Esophagus muscularis mucosa (tissue), 4 donors: Measurements from ENCODE around the gene APLN.

ENCODE experiments used
- EP300 ChIP-seq: sonication (generic); formaldehyde crosslinking; IDR thresholded peaks from one replicate; pipeline ENCODE4 v1.6.1; 2017; ENCODE audit warnings: antibody characterized with exemption
- POLR2A ChIP-seq: fragments of 450-650 bp; IDR thresholded peaks from one replicate; pipeline ENCODE4 v1.6.1; 2017; ENCODE audit warnings: antibody characterized with exemption, moderate library complexity, mild to moderate bottlenecking, low read depth
- POLR2AphosphoS5 ChIP-seq, 2 donors: sonication (generic); formaldehyde crosslinking; IDR thresholded peaks; one replicate each; pipeline ENCODE4 v1.6.1; 2017; ENCODE audit warnings: antibody characterized with exemption in 2 of 2
- TF ChIP-seq, protein P1 (sequence below), 3 experiments: fragments of 200-600 bp in 2 of 3; fragments of 450-650 bp in 1 of 3; sonication (generic) in 2 of 3; IDR thresholded peaks; one replicate each; pipeline ENCODE4 v1.5.1; 2017 to 2019; ENCODE audit warnings: antibody characterized with exemption in 3 of 3, mild to moderate bottlenecking in 2 of 3, moderate library complexity in 1 of 3

DNA sequence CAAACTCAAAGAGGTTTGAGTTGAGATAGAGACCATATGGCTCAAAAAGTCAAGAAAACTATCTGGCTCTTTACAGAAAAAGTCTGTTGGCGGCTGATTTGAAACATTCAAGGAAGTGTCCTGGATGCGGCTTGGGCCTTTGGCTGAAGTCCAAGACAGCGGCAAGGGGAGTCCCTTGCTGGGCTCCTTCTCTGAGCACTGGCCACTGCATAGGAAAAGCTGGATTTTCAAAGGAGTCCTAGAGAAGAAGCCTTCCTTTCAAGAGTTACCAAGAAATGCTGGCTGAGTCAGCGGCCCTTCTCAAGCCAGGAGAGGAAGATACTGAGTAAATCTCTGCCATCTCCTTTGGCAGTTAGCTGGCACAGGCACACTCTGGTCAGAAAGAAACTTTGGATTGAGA is 12.1 kb downstream of the APLN start:
- TF ChIP-seq, protein P1, sequence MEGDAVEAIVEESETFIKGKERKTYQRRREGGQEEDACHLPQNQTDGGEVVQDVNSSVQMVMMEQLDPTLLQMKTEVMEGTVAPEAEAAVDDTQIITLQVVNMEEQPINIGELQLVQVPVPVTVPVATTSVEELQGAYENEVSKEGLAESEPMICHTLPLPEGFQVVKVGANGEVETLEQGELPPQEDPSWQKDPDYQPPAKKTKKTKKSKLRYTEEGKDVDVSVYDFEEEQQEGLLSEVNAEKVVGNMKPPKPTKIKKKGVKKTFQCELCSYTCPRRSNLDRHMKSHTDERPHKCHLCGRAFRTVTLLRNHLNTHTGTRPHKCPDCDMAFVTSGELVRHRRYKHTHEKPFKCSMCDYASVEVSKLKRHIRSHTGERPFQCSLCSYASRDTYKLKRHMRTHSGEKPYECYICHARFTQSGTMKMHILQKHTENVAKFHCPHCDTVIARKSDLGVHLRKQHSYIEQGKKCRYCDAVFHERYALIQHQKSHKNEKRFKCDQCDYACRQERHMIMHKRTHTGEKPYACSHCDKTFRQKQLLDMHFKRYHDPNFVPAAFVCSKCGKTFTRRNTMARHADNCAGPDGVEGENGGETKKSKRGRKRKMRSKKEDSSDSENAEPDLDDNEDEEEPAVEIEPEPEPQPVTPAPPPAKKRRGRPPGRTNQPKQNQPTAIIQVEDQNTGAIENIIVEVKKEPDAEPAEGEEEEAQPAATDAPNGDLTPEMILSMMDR (IDR thresholded peaks at IDR 0.05) = no peak
- TF ChIP-seq POLR2A = no peak
- TF ChIP-seq EP300 = no peak
- TF ChIP-seq POLR2AphosphoS5 (IDR thresholded peaks at IDR 0.05) = no peak
